Activated CD4-positive, alpha-beta memory T cell treated with anti-CD3 and anti-CD28 coated beads for 36 hours (primary cell): Measurements from ENCODE around the gene GNB2. TPM values are rescaled to one million over a fixed set of nuclear protein-coding genes. Genes with fewer than 3 reads are reported as not detected.

ENCODE experiments used
- CTCF ChIA-PET: fragments of 350-600 bp; sonication (Branson Sonifier 250); formaldehyde crosslinking; loops from one replicate; lab custom pipeline; 2021; ENCODE audit warnings: antibody characterized with exemption, inconsistent platforms; lab: Charles Lee
- POLR2A ChIA-PET: fragments of 350-600 bp; sonication (Branson Sonifier 250); formaldehyde crosslinking; loops from one replicate; lab custom pipeline; 2021; ENCODE audit warnings: antibody characterized with exemption; lab: Charles Lee
- DNase-seq: peaks from one replicate; pipeline ENCODE4 v3.0.0-alpha.2; 2020
- H3K27ac Mint-ChIP-seq: one replicate; pipeline ENCODE4 v1.8.0; 2021; ENCODE audit warnings: mixed read lengths
- H3K27me3 Mint-ChIP-seq: one replicate; pipeline ENCODE4 v1.8.0; 2021; ENCODE audit warnings: mixed read lengths
- H3K36me3 Mint-ChIP-seq: one replicate; pipeline ENCODE4 v1.8.0; 2021; ENCODE audit warnings: mixed read lengths
- H3K4me1 Mint-ChIP-seq: one replicate; pipeline ENCODE4 v1.8.0; 2021; ENCODE audit warnings: low read depth, mixed read lengths
- H3K4me3 Mint-ChIP-seq: one replicate; pipeline ENCODE4 v1.8.0; 2021; ENCODE audit warnings: mild to moderate bottlenecking, mixed read lengths
- H3K9me3 Mint-ChIP-seq: one replicate; pipeline ENCODE4 v1.8.0; 2021; ENCODE audit warnings: mixed read lengths
- intact Hi-C: fragments of 100-400 bp; cut with micrococcal nuclease; formaldehyde crosslinking; loops from one replicate; pipeline ENCODE4 v1.15.1; 2023
- total RNA-seq, 2 experiments: library from RNA; stranded (reverse); gene quantifications; one replicate each; pipeline ENCODE4 v1.2.3, GENCODE V29; 2021

The GNB2 gene
- 100 to 1,000 TPM; 228 to 231 TPM for total RNA-seq

- intact Hi-C loops = loop anchor here (1.0 kb wide), 5 partner anchors 32 to 194 kb away; partner anchors contain the start of genes FBXO24, LRCH4, MOSPD3 and TSC22D4
- Mint-ChIP-seq H3K27ac (peak within 1 kb of the TSS; percentile 97), H3K4me3 (peak within 1 kb of the TSS; percentile 95), H3K4me1 (peaks cover 8% of the 10 kb centered on the region), H3K9me3 (no peaks in the 10 kb centered on the region), H3K36me3 (peaks cover 22% of the 10 kb centered on the region), H3K27me3 (no peaks in the 10 kb centered on the region)
- peak; percentile 100 for DNase-seq
- POLR2A ChIA-PET = interaction anchor here (0.6 to 1.5 kb wide), 7 partner anchors 18 to 244 kb away, joined by 3 to 7 read pairs (median 3); partner anchors contain the start of genes AGFG2, FBXO24, LRCH4 and MOSPD3
- CTCF ChIA-PET = interaction anchor here (0.9 to 1.6 kb wide), 5 partner anchors 18 to 127 kb away, joined by 3 to 11 read pairs (median 4); partner anchors contain the start of gene POP7
Observed at GRCh38 chr7:100673302-100673941, at the start of gene GNB2. Gene GNB2 (plus strand): TSS chr7:100673740. CDS start chr7:100676266, 2,526 bp downstream.

GRCh38 chr7:100623951-100624824, 49.4 kb upstream of the GNB2 start:
- CTCF ChIA-PET = interaction anchor here (2.6 to 3.6 kb wide), 2 partner anchors 10 to 11 kb away, joined by 6 to 17 read pairs; partner anchors contain the start of gene MOSPD3
- Mint-ChIP-seq H3K4me1 (peaks cover 12% of the 10 kb centered on the region), H3K4me3 (no peak overlapping the region), H3K27ac (no peak overlapping the region), H3K9me3 (no peaks in the 10 kb centered on the region), H3K36me3 (peaks cover 1% of the 10 kb centered on the region), H3K27me3 (no peaks in the 10 kb centered on the region)
- POLR2A ChIA-PET = interaction anchor here (0.6 kb wide), 1 partner anchor 60 kb away, joined by 3 read pairs; no protein-coding TSS in a partner anchor
- intact Hi-C loops = loop anchor here (10.0 kb wide), 1 partner anchor 231 kb away; the partner anchor contains the start of gene SLC12A9
- DNase-seq = no peak

- H3K36me3 Mint-ChIP-seq = peaks cover 1% of the 10 kb centered on the region
- ChIA-PET CTCF (interaction anchor here (1.5 to 3.6 kb wide), 4 partner anchors 8 to 80 kb away, joined by 5 to 17 read pairs (median 6); partner anchors contain the start of genes MOSPD3 and POP7), POLR2A (interaction anchor here (0.6 to 1.5 kb wide), 6 partner anchors 9 to 79 kb away, joined by 3 to 7 read pairs (median 4); partner anchors contain the start of genes FBXO24, GIGYF1, MOSPD3 and POP7)
- peaks cover 12% of the 10 kb centered on the region for H3K4me1 Mint-ChIP-seq
- no peak for DNase-seq
- no peak overlapping the region for H3K27ac Mint-ChIP-seq
- H3K9me3 Mint-ChIP-seq = no peaks in the 10 kb centered on the region
- H3K4me3 Mint-ChIP-seq = peak overlapping the region; percentile 65
- intact Hi-C loops = loop anchor here (1.0 to 10.0 kb wide), 4 partner anchors 14 to 229 kb away; partner anchors contain the start of genes FBXO24, GNB2, LRCH4 and MOSPD3
- H3K27me3 Mint-ChIP-seq = no peaks in the 10 kb centered on the region
Observed at GRCh38 chr7:100626055-100626454, 47.5 kb upstream of the GNB2 start.

GRCh38 chr7:100626530-100627237, 46.9 kb upstream of the GNB2 start:
- peaks cover 12% of the 10 kb centered on the region for H3K4me1 Mint-ChIP-seq
- peak; percentile 96 for DNase-seq
- POLR2A ChIA-PET = interaction anchor here (0.5 to 1.5 kb wide), 6 partner anchors 9 to 198 kb away, joined by 3 to 7 read pairs (median 4); partner anchors contain the start of genes GIGYF1, MOSPD3, POP7 and ZCWPW1
- H3K9me3 Mint-ChIP-seq = no peaks in the 10 kb centered on the region
- H3K36me3 Mint-ChIP-seq = peaks cover 1% of the 10 kb centered on the region
- H3K27me3 Mint-ChIP-seq = no peaks in the 10 kb centered on the region
- H3K27ac Mint-ChIP-seq = peak overlapping the region; percentile 38
- intact Hi-C loops = loop anchor here (1.0 to 10.0 kb wide), 4 partner anchors 14 to 228 kb away; partner anchors contain the start of genes FBXO24, GNB2, LRCH4 and MOSPD3
- CTCF ChIA-PET = interaction anchor here (1.5 to 3.6 kb wide), 3 partner anchors 7 to 79 kb away, joined by 5 to 17 read pairs (median 6); partner anchors contain the start of genes MOSPD3 and POP7
- peak overlapping the region; percentile 65 for H3K4me3 Mint-ChIP-seq

- H3K4me3 Mint-ChIP-seq = peak overlapping the region; percentile 65
- POLR2A ChIA-PET = interaction anchor here (0.5 to 1.8 kb wide), 4 partner anchors 10 to 199 kb away, joined by 3 to 7 read pairs (median 4); partner anchors contain the start of genes MOSPD3 and ZCWPW1
- H3K27ac Mint-ChIP-seq = peak overlapping the region; percentile 14
Observed at GRCh38 chr7:100627238-100627549, 46.3 kb upstream of the GNB2 start.

GRCh38 chr7:100629117-100629716, 44.3 kb upstream of the GNB2 start:
- H3K27me3 Mint-ChIP-seq = peaks cover 3% of the 10 kb centered on the region
- ChIA-PET CTCF (interaction anchor here (1.2 to 1.7 kb wide), 4 partner anchors 9 to 69 kb away, joined by 4 to 11 read pairs (median 8); partner anchors contain the start of gene MOSPD3), POLR2A (interaction anchor here (0.6 to 1.2 kb wide), 3 partner anchors 10 to 76 kb away, joined by 3 to 4 read pairs (median 4); no protein-coding TSS in a partner anchor)
- H3K27ac Mint-ChIP-seq = no peak overlapping the region
- DNase-seq = peak; percentile 60
- no peak overlapping the region for H3K4me3 Mint-ChIP-seq
- H3K9me3 Mint-ChIP-seq = no peaks in the 10 kb centered on the region
- intact Hi-C loops = loop anchor here (10.0 kb wide), 1 partner anchor 226 kb away; the partner anchor contains the start of gene SLC12A9
- peaks cover 24% of the 10 kb centered on the region for H3K4me1 Mint-ChIP-seq
- H3K36me3 Mint-ChIP-seq = peaks cover 1% of the 10 kb centered on the region

More at GRCh38 chr7:100627238-100627549, 46.3 kb upstream of the GNB2 start:
- DNase-seq = no peak
- intact Hi-C loops = loop anchor here (10.0 kb wide), 1 partner anchor 228 kb away; the partner anchor contains the start of gene SLC12A9
- Mint-ChIP-seq H3K27me3 (no peaks in the 10 kb centered on the region), H3K9me3 (no peaks in the 10 kb centered on the region), H3K4me1 (peaks cover 13% of the 10 kb centered on the region), H3K36me3 (peaks cover 1% of the 10 kb centered on the region)
- CTCF ChIA-PET = interaction anchor here (1.5 to 1.7 kb wide), 2 partner anchors 15 to 78 kb away, joined by 5 to 6 read pairs; partner anchors contain the start of genes MOSPD3 and POP7

GRCh38 chr7:100630066-100630465, 43.5 kb upstream of the GNB2 start:
- peaks cover 1% of the 10 kb centered on the region for H3K36me3 Mint-ChIP-seq
- no peak overlapping the region for H3K27ac Mint-ChIP-seq
- CTCF ChIA-PET = interaction anchor here (1.5 to 1.7 kb wide), 5 partner anchors 10 to 63 kb away, joined by 3 to 11 read pairs (median 4); partner anchors contain the start of gene MOSPD3
- intact Hi-C loops = loop anchor here (5.0 kb wide), 1 partner anchor 62 kb away; the partner anchor contains the start of gene GIGYF1
- DNase-seq = no peak
- peaks cover 24% of the 10 kb centered on the region for H3K4me1 Mint-ChIP-seq
- H3K4me3 Mint-ChIP-seq = no peak overlapping the region
- H3K27me3 Mint-ChIP-seq = peaks cover 3% of the 10 kb centered on the region
- POLR2A ChIA-PET = interaction anchor here (1.2 kb wide), 1 partner anchor 9 kb away, joined by 3 read pairs; no protein-coding TSS in a partner anchor
- H3K9me3 Mint-ChIP-seq = no peaks in the 10 kb centered on the region

GRCh38 chr7:100632951-100633717, 40.4 kb upstream of the GNB2 start:
- Mint-ChIP-seq H3K36me3 (no peaks in the 10 kb centered on the region), H3K27ac (peak overlapping the region; percentile 82), H3K9me3 (no peaks in the 10 kb centered on the region), H3K4me3 (peak overlapping the region; percentile 77), H3K27me3 (peaks cover 3% of the 10 kb centered on the region), H3K4me1 (peaks cover 12% of the 10 kb centered on the region)
- peak; percentile 78 for DNase-seq
- ChIA-PET CTCF (interaction anchor here (0.6 to 4.4 kb wide), 21 partner anchors 8 to 467 kb away, joined by 3 to 33 read pairs (median 5); partner anchors contain the start of genes FBXO24, LRCH4, MOSPD3 and POP7), POLR2A (interaction anchor here (0.6 to 2.4 kb wide), 10 partner anchors 13 to 204 kb away, joined by 3 to 13 read pairs (median 3); partner anchors contain the start of genes FBXO24, LRCH4, MEPCE and MOSPD3)
- intact Hi-C loops = loop anchor here (5.0 kb wide), 1 partner anchor 59 kb away; the partner anchor contains the start of gene GIGYF1

- Mint-ChIP-seq H3K9me3 (no peaks in the 10 kb centered on the region), H3K4me1 (no peaks in the 10 kb centered on the region), H3K36me3 (no peaks in the 10 kb centered on the region), H3K27ac (no peak overlapping the region), H3K4me3 (no peak overlapping the region), H3K27me3 (peaks cover 3% of the 10 kb centered on the region)
- CTCF ChIA-PET = interaction anchor here (0.6 kb wide), 1 partner anchor 770 kb away, joined by 3 read pairs; no protein-coding TSS in a partner anchor
- DNase-seq = no peak
- intact Hi-C loops = no loop called here
- POLR2A ChIA-PET = no interaction called here
Observed at GRCh38 chr7:100639995-100640516, 33.5 kb upstream of the GNB2 start.
